GM12878 (cell line): ENCODE measurements around the gene C19orf81. TPM values are rescaled to one million over a fixed set of nuclear protein-coding genes. Genes with fewer than 3 reads are reported as not detected.

Experiments
- ATAC-seq: fragments of 200-7000 bp; cut with Tn5 transposase; 3 replicates; pipeline ENCODE4 v1.9.1; 2020; ENCODE audit warnings: mild to moderate bottlenecking, moderate library complexity
- BruUV-seq: library from RNA; stranded (reverse); fragments of 400-500 nt; replicated peaks from 2 replicates; lab custom pipeline; 2021; lab: Mats Ljungman, UMichigan
- CTCF ChIA-PET: fragments of 300-600 bp; sonication (Branson Sonifier 250); formaldehyde crosslinking; extraction: SDS; loops from one replicate; lab custom pipeline; 2021; ENCODE audit warnings: inconsistent platforms; lab: Yijun Ruan, JAX
- POLR2A ChIA-PET: fragments of 350-600 bp; formaldehyde crosslinking; extraction: SDS; loops from one replicate; lab custom pipeline; 2021; ENCODE audit warnings: inconsistent platforms; lab: Charles Lee
- RAD21 ChIA-PET: fragments of 300-600 bp; sonication (Branson Sonifier 250); formaldehyde crosslinking; loops from one replicate; lab custom pipeline; 2023; ENCODE audit warnings: antibody characterized with exemption; ENCODE audit not compliant: unreplicated experiment; lab: Charles Lee
- SMC1A ChIA-PET: fragments of 300-600 bp; sonication (Branson Sonifier 250); formaldehyde crosslinking; loops from one replicate; lab custom pipeline; 2023; ENCODE audit not compliant: unreplicated experiment, uncharacterized antibody; lab: Charles Lee
- DNase-seq: peaks from one replicate; pipeline ENCODE4 v3.0.0-alpha.2; 2011; ENCODE audit warnings: low read depth, low spot score
- FAIRE-seq: peaks from 3 replicates; lab custom pipeline; 2011; peaks lifted over from hg19 to GRCh38; lab: Jason Lieb, UNC
- H2AFZ ChIP-seq: 2 replicates; pipeline ENCODE4 v1.6.0; 2011; ENCODE audit warnings: low read depth, low read length, control low read depth; ENCODE audit not compliant: control insufficient read depth
- H3K27ac ChIP-seq: 2 replicates; pipeline ENCODE4 v1.5.1; 2011; ENCODE audit warnings: control low read depth; ENCODE audit not compliant: control insufficient read depth, insufficient read depth
- H3K27me3 ChIP-seq, 2 experiments: replicated peaks in 1 of 2; 2 replicates each; pipeline versions ENCODE4 v1.6.0 to v1.6.1; 2011; ENCODE audit warnings: low read length in 1 of 2; ENCODE audit not compliant: control insufficient read depth in 2 of 2, insufficient read depth in 2 of 2
- H3K36me3 ChIP-seq, 2 experiments: 2 replicates each; pipeline ENCODE4 v1.5.1; 2011; ENCODE audit warnings: low read length in 1 of 2; ENCODE audit not compliant: control insufficient read depth in 2 of 2, insufficient read depth in 2 of 2
- H3K4me1 ChIP-seq: 2 replicates; pipeline ENCODE4 v1.6.1; 2011; ENCODE audit warnings: mild to moderate bottlenecking, low read length, moderate library complexity, mixed read lengths; ENCODE audit not compliant: control insufficient read depth, insufficient read depth
- H3K4me2 ChIP-seq: 2 replicates; pipeline ENCODE4 v1.6.0; 2011; ENCODE audit warnings: control low read depth; ENCODE audit not compliant: control insufficient read depth, insufficient read depth
- H3K4me3 ChIP-seq: fragments of 200-600 bp; sonication (generic); 2 replicates; pipeline ENCODE4 v1.5.1; 2016
- H3K79me2 ChIP-seq: 2 replicates; pipeline ENCODE4 v1.6.0; 2011; ENCODE audit warnings: low read length; ENCODE audit not compliant: control insufficient read depth, insufficient read depth
- H3K9ac ChIP-seq: 2 replicates; pipeline ENCODE4 v1.8.0; 2011; ENCODE audit warnings: low read length, control low read depth, mixed read lengths; ENCODE audit not compliant: control insufficient read depth, insufficient read depth
- H3K9me3 ChIP-seq: replicated peaks from 3 replicates; pipeline ENCODE4 v1.5.1; 2011; ENCODE audit warnings: mild to moderate bottlenecking, low read length; ENCODE audit not compliant: control insufficient read depth, insufficient read depth
- H4K20me1 ChIP-seq: 2 replicates; pipeline ENCODE4 v1.6.0; 2011; ENCODE audit not compliant: control insufficient read depth, insufficient read depth
- CEBPB ChIP-seq, 2 experiments: fragments of 150-350 bp in 1 of 2; IDR thresholded peaks; 2 replicates each; pipeline ENCODE4 v1.6.1; 2012 to 2014; ENCODE audit warnings: low read depth in 2 of 2, low read length in 2 of 2, borderline replicate concordance in 1 of 2, inconsistent platforms in 1 of 2
- CHD1 ChIP-seq: IDR thresholded peaks from 2 replicates; pipeline ENCODE4 v1.6.1; 2012; ENCODE audit warnings: low read depth, low read length, improper control_type of control experiment
- EED ChIP-seq: sonication (generic); IDR thresholded peaks from 2 replicates; pipeline ENCODE4 v1.6.1; 2016; ENCODE audit warnings: antibody characterized with exemption, low read depth
- EZH2 ChIP-seq: IDR thresholded peaks from 2 replicates; pipeline ENCODE4 v1.6.1; 2012; ENCODE audit warnings: low read depth, mild to moderate bottlenecking, control low read depth, inconsistent platforms, low read length, borderline replicate concordance; ENCODE audit not compliant: control insufficient read depth
- KAT2A ChIP-seq: conservative IDR thresholded peaks from 2 replicates; pipeline ENCODE4 v1.6.1; 2011; ENCODE audit warnings: low read depth, low read length; ENCODE audit not compliant: control insufficient read depth
- MEF2A ChIP-seq: IDR thresholded peaks from 2 replicates; pipeline ENCODE4 v1.6.1; 2011; ENCODE audit warnings: low read depth, mild to moderate bottlenecking, low read length, moderate library complexity; ENCODE audit not compliant: insufficient read depth
- MEF2B ChIP-seq: fragments of 450-650 bp; IDR thresholded peaks from 2 replicates; pipeline ENCODE4 v1.6.1; 2018; ENCODE audit warnings: mild to moderate bottlenecking, moderate library complexity; ENCODE audit not compliant: partially characterized antibody, poor library complexity, severe bottlenecking
- MXI1 ChIP-seq: fragments of 150-350 bp; IDR thresholded peaks from 2 replicates; pipeline ENCODE4 v1.6.1; 2011; ENCODE audit warnings: low read depth, mild to moderate bottlenecking, inconsistent platforms, low read length, improper control_type of control experiment
- SMAD1 ChIP-seq: fragments of 450-650 bp; IDR thresholded peaks from 2 replicates; pipeline ENCODE4 v1.6.1; 2018; ENCODE audit warnings: mild to moderate bottlenecking, low read depth; ENCODE audit not compliant: partially characterized antibody
- TCF12 ChIP-seq: IDR thresholded peaks from 2 replicates; pipeline ENCODE4 v1.6.1; 2011; ENCODE audit warnings: low read depth, mild to moderate bottlenecking, low read length
- ZNF207 ChIP-seq: fragments of 450-650 bp; IDR thresholded peaks from 2 replicates; pipeline ENCODE4 v1.6.1; 2014; ENCODE audit warnings: antibody characterized with exemption, mild to moderate bottlenecking, borderline replicate concordance
- ZNF24 ChIP-seq: fragments of 450-650 bp; IDR thresholded peaks from 2 replicates; pipeline ENCODE4 v1.6.1; 2017; ENCODE audit warnings: antibody characterized with exemption, mild to moderate bottlenecking
- ZZZ3 ChIP-seq: IDR thresholded peaks from 2 replicates; pipeline ENCODE4 v1.6.1; 2011; ENCODE audit warnings: low read depth; ENCODE audit not compliant: control insufficient read depth, insufficient read length
- WGBS: methylation state at CpG from one replicate; pipeline ENCODE4 v1.1.6; 2016; ENCODE audit warnings: low lambda C conversion rate; ENCODE audit not compliant: insufficient replicate concordance, insufficient coverage; ENCODE audit errors: missing lambda C conversion rate; 5-methylcytosine and 5-hydroxymethylcytosine counted together
- in situ Hi-C: fragments of 300-500 bp; cut with MboI; formaldehyde crosslinking; loops from 9 replicates; pipeline ENCODE4 v1.14.3; 2018; ENCODE audit warnings: mixed read lengths
- intact Hi-C: fragments of 100-400 bp; cut with micrococcal nuclease; formaldehyde crosslinking; loops from one replicate; pipeline ENCODE4 v1.14.2; 2022; ENCODE audit not compliant: unreplicated experiment
- polyA plus RNA-seq, 11 experiments: library from polyadenylated mRNA; depleted of rRNA in 4 of 11; unstranded in 6 of 11; stranded (reverse) in 5 of 11; fragments of >200 nt; fragmentation: Nextera tagmentation in 4 of 11; fragmentation: Illumina TruSeq in 1 of 11; extraction: Ambion mirVana in 4 of 11; extraction: Trizol in 1 of 11; gene quantifications; 1 replicate in 1 of 11; 2 replicates in 10 of 11; pipeline versions ENCODE4 v1.2.1 to v1.2.3, GENCODE V29; 2011 to 2016; ENCODE audit warnings: inconsistent platforms in 2 of 11, missing spikeins in 2 of 11, low read depth in 1 of 11
- total RNA-seq, 4 experiments: library from RNA; depleted of rRNA in 3 of 4; stranded (reverse); fragments of >200 nt in 3 of 4; fragmentation: Illumina TruSeq in 1 of 4; extraction: Trizol in 1 of 4; gene quantifications; 2 replicates each; pipeline versions ENCODE4 v1.2.1 to v1.2.3, GENCODE V29; 2013 to 2021
- TF ChIP-seq, protein P1 (sequence below): fragments of 450-650 bp; IDR thresholded peaks from 2 replicates; pipeline ENCODE4 v1.6.1; 2018; ENCODE audit warnings: mild to moderate bottlenecking, low read depth, moderate library complexity; ENCODE audit not compliant: partially characterized antibody
- TF ChIP-seq, protein P2 (sequence below): fragments of 450-650 bp; IDR thresholded peaks from 2 replicates; pipeline ENCODE4 v1.6.1; 2016; ENCODE audit warnings: mild to moderate bottlenecking

Gene C19orf81
- total and polyA plus RNA-seq, 10 of the 15 experiments (the other 5 are each of a cell fraction or from before 2014, with no cell fraction given), result 0.69 TPM; not detected in 9

DNA sequence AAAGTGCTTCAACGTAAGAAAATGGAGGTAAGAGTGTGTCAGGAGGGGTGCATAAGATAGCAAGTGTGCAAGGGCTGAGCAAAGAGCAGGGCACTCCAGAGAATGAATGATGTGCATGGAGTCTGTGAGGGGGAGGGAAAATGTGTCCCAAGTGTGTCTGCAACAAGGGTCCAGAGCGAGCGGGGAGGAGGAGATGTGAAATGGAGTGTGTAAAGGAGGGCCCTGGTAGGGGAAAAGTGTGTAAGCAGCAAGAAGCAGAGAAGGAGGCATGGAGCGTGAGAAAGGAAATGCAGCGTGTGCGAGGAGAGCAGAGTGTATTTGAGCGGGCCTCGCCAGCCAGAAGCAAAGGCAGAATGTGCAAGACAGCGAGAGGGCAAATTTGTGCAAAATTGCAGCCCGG lies 11.8 kb downstream of the C19orf81 start:
- TF ChIP-seq CEBPB (IDR thresholded peaks at IDR 0.05; ENCODE audit: borderline replicate concordance in 1 of 2, low read depth in 2 of 2, low read length in 2 of 2) (no peak), MXI1 (no peak), MEF2A (no peak), EZH2 (no peak), KAT2A (no peak), ZZZ3 (no peak), ZNF24 (no peak), SMAD1 (no peak), TCF12 (no peak), ZNF207 (no peak), MEF2B (no peak), CHD1 (no peak), EED (no peak)
- TF ChIP-seq, protein P1, sequence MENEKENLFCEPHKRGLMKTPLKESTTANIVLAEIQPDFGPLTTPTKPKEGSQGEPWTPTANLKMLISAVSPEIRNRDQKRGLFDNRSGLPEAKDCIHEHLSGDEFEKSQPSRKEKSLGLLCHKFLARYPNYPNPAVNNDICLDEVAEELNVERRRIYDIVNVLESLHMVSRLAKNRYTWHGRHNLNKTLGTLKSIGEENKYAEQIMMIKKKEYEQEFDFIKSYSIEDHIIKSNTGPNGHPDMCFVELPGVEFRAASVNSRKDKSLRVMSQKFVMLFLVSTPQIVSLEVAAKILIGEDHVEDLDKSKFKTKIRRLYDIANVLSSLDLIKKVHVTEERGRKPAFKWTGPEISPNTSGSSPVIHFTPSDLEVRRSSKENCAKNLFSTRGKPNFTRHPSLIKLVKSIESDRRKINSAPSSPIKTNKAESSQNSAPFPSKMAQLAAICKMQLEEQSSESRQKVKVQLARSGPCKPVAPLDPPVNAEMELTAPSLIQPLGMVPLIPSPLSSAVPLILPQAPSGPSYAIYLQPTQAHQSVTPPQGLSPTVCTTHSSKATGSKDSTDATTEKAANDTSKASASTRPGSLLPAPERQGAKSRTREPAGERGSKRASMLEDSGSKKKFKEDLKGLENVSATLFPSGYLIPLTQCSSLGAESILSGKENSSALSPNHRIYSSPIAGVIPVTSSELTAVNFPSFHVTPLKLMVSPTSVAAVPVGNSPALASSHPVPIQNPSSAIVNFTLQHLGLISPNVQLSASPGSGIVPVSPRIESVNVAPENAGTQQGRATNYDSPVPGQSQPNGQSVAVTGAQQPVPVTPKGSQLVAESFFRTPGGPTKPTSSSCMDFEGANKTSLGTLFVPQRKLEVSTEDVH, result no peak
- TF ChIP-seq, protein P2, sequence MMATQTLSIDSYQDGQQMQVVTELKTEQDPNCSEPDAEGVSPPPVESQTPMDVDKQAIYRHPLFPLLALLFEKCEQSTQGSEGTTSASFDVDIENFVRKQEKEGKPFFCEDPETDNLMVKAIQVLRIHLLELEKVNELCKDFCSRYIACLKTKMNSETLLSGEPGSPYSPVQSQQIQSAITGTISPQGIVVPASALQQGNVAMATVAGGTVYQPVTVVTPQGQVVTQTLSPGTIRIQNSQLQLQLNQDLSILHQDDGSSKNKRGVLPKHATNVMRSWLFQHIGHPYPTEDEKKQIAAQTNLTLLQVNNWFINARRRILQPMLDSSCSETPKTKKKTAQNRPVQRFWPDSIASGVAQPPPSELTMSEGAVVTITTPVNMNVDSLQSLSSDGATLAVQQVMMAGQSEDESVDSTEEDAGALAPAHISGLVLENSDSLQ, result no peak
- H3K27me3 ChIP-seq, result no peaks in the 10 kb centered on the region
- BruUV-seq, result no TSS peak
- H3K9me3 ChIP-seq, result no peaks in the 10 kb centered on the region; the same call in 2 of the 3 replicates
- no peak overlapping the region for H2AFZ ChIP-seq
- FAIRE-seq (no peak), ATAC-seq (no peak), DNase-seq (no peak)
- intact Hi-C loops, result no loop called here
- H3K4me3 ChIP-seq, result no peak overlapping the region
- H4K20me1 ChIP-seq, result no peaks in the 10 kb centered on the region
- ChIA-PET CTCF (no interaction called here), SMC1A (no interaction called here), POLR2A (no interaction called here), RAD21 (no interaction called here)
- H3K36me3 ChIP-seq, result no peaks in the 10 kb centered on the region
- H3K4me2 ChIP-seq, result no peak overlapping the region
- H3K27ac ChIP-seq, result no peak overlapping the region
- no peaks in the 10 kb centered on the region for H3K4me1 ChIP-seq
- no peaks in the 10 kb centered on the region for H3K79me2 ChIP-seq
- in situ Hi-C loops, result no loop called here
- 9% methylated on average over 10 of the region's 10 CpGs for WGBS
- H3K9ac ChIP-seq, result no peak overlapping the region
